ENCODE measurements around the gene NR2C2.

DNA sequence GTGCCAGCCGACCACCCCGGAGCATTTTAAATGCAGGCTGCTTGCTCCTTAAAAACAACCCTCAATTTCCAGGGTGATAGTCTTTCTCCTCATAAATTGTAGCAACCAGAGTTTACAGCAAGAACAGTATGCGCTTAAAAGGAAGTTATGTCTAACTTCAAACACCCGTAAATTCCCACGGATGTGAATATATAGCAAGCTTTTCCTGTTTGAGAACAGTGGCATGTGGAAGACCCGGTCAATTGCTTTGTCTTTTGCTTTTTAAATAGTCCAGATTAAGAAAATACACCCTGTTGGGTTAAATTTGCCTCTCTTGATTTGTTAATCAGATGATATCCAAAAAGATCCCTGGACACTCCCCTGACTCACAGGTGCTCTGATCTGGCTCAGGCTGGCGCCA is 96.9 kb downstream of the NR2C2 start:
- TF ChIP-seq, protein P1, sequence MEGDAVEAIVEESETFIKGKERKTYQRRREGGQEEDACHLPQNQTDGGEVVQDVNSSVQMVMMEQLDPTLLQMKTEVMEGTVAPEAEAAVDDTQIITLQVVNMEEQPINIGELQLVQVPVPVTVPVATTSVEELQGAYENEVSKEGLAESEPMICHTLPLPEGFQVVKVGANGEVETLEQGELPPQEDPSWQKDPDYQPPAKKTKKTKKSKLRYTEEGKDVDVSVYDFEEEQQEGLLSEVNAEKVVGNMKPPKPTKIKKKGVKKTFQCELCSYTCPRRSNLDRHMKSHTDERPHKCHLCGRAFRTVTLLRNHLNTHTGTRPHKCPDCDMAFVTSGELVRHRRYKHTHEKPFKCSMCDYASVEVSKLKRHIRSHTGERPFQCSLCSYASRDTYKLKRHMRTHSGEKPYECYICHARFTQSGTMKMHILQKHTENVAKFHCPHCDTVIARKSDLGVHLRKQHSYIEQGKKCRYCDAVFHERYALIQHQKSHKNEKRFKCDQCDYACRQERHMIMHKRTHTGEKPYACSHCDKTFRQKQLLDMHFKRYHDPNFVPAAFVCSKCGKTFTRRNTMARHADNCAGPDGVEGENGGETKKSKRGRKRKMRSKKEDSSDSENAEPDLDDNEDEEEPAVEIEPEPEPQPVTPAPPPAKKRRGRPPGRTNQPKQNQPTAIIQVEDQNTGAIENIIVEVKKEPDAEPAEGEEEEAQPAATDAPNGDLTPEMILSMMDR (IDR thresholded peaks at IDR 0.05), result no peak
- TF ChIP-seq POLR2A (IDR thresholded peaks at IDR 0.05), result no peak
